ENCODE measurements around the gene KSR1. TPM values are rescaled to one million over a fixed set of nuclear protein-coding genes. Genes with fewer than 3 reads are reported as not detected.
"Not testable (repeated sequence)": the region's sequence is repeated elsewhere in the genome, so short reads cannot be mapped to it uniquely, and the experiment has no call there.

The KSR1 gene
- total RNA-seq, 2 donors from 2014 or later: 11.5 to 23.7 TPM

- Histone ChIP-seq H3K9me3 (no peaks in the 10 kb centered on the region), H3K4me1 (replicated peaks) (no peaks in the 10 kb centered on the region), H3K36me3 (no peaks in the 10 kb centered on the region), H3K4me3 (no peak overlapping the region), H3K27ac (no peak overlapping the region), H3K27me3 (replicated peaks; ENCODE audit: insufficient read depth) (no peaks in the 10 kb centered on the region)
- WGBS: 91% methylated on average over 6 of the region's 6 CpGs
- intact Hi-C loops (cut with DNase I): no loop called here
- DNase-seq (ENCODE audit: low spot score): no peak
- TF ChIP-seq CTCF (IDR thresholded peaks at IDR 0.05): no peak
- TF ChIP-seq POLR2A (IDR thresholded peaks at IDR 0.05): no peak
- no peak for TF ChIP-seq POLR2AphosphoS5 (IDR thresholded peaks at IDR 0.05)
Measured at GRCh38 chr17:27623614-27624013, 167.4 kb downstream of the KSR1 start.

GRCh38 chr17:27624539-27624938 is 168.3 kb downstream of the KSR1 start:
- no peaks in the 10 kb centered on the region for H3K36me3 ChIP-seq
- 84% methylated on average over 3 of the region's 3 CpGs for WGBS
- intact Hi-C loops (cut with DNase I): no loop called here

GRCh38 chr17:27625856-27626255 is 169.6 kb downstream of the KSR1 start:
- Histone ChIP-seq H3K36me3 (no peaks in the 10 kb centered on the region), H3K9me3 (no peaks in the 10 kb centered on the region), H3K27ac (no peak overlapping the region), H3K4me1 (replicated peaks) (no peaks in the 10 kb centered on the region), H3K27me3 (replicated peaks; ENCODE audit: insufficient read depth) (no peaks in the 10 kb centered on the region), H3K4me3 (no peak overlapping the region)
- intact Hi-C loops (cut with DNase I): no loop called here
- TF ChIP-seq POLR2A (IDR thresholded peaks at IDR 0.05): no peak
- no peak for TF ChIP-seq POLR2AphosphoS5 (IDR thresholded peaks at IDR 0.05)
- no peak for TF ChIP-seq CTCF (IDR thresholded peaks at IDR 0.05)
- 94% methylated on average over 5 of the region's 5 CpGs for WGBS
- DNase-seq (ENCODE audit: low spot score): no peak

More at GRCh38 chr17:27624539-27624938, 168.3 kb downstream of the KSR1 start:
- Histone ChIP-seq H3K27me3 (replicated peaks; ENCODE audit: insufficient read depth) (no peaks in the 10 kb centered on the region), H3K4me1 (replicated peaks) (no peaks in the 10 kb centered on the region), H3K9me3 (no peaks in the 10 kb centered on the region), H3K4me3 (no peak overlapping the region), H3K27ac (no peak overlapping the region)
- TF ChIP-seq POLR2AphosphoS5 (IDR thresholded peaks at IDR 0.05): no peak
- TF ChIP-seq CTCF (IDR thresholded peaks at IDR 0.05): no peak
- no peak for TF ChIP-seq POLR2A (IDR thresholded peaks at IDR 0.05)
- no peak for DNase-seq (ENCODE audit: low spot score)

- Histone ChIP-seq H3K27ac (no peak overlapping the region), H3K27me3 (replicated peaks; ENCODE audit: insufficient read depth) (no peaks in the 10 kb centered on the region), H3K4me1 (replicated peaks) (no peaks in the 10 kb centered on the region), H3K9me3 (no peaks in the 10 kb centered on the region), H3K4me3 (no peak overlapping the region), H3K36me3 (no peaks in the 10 kb centered on the region)
- TF ChIP-seq POLR2AphosphoS5 (IDR thresholded peaks at IDR 0.05) (no peak), CTCF (IDR thresholded peaks at IDR 0.05) (no peak), POLR2A (IDR thresholded peaks at IDR 0.05) (no peak)
- 88% methylated on average over 10 of the region's 10 CpGs for WGBS
- intact Hi-C loops (cut with DNase I): no loop called here
- no peak for DNase-seq (ENCODE audit: low spot score)
Measured at GRCh38 chr17:27627514-27627913, 171.3 kb downstream of the KSR1 start.

- H3K4me1 ChIP-seq (replicated peaks): no peaks in the 10 kb centered on the region
- no peak for DNase-seq (ENCODE audit: low spot score)
- WGBS: 96% methylated on average over 5 of the region's 5 CpGs
- H3K4me3 ChIP-seq: no peak overlapping the region
- H3K27ac ChIP-seq: no peak overlapping the region
- no peaks in the 10 kb centered on the region for H3K9me3 ChIP-seq
- H3K36me3 ChIP-seq: no peaks in the 10 kb centered on the region
- intact Hi-C loops (cut with DNase I): no loop called here
- H3K27me3 ChIP-seq (replicated peaks; ENCODE audit: insufficient read depth): no peaks in the 10 kb centered on the region
- no peak for TF ChIP-seq POLR2A (IDR thresholded peaks at IDR 0.05)
- TF ChIP-seq POLR2AphosphoS5 (IDR thresholded peaks at IDR 0.05): no peak
- no peak for TF ChIP-seq CTCF (IDR thresholded peaks at IDR 0.05)
Measured at GRCh38 chr17:27628376-27628775, 172.1 kb downstream of the KSR1 start.

GRCh38 chr17:27629260-27629659 is 173.0 kb downstream of the KSR1 start:
- H3K4me1 ChIP-seq (replicated peaks); intact Hi-C loops (cut with DNase I); H3K9me3 ChIP-seq; DNase-seq (ENCODE audit: low spot score); H3K27ac ChIP-seq; H3K36me3 ChIP-seq; H3K27me3 ChIP-seq (replicated peaks; ENCODE audit: insufficient read depth); H3K4me3 ChIP-seq: not testable (repeated sequence)
- WGBS: 66% methylated on average over 3 of the region's 3 CpGs
